SU-DHL-6 (cell line): ENCODE data around the gene EEF1AKMT4.

Experiments
- H2AFZ ChIP-seq: fragments of 200-600 bp; sonication (generic); 2 replicates; pipeline ENCODE4 v1.6.1; 2014; ENCODE audit warnings: low read depth, mild to moderate bottlenecking, moderate library complexity, mixed read lengths, antibody characterized with exemption, low read length; ENCODE audit not compliant: severe bottlenecking
- H3F3A ChIP-seq: fragments of 200-600 bp; shearing (Covaris generic); 2 replicates; pipeline ENCODE4 v1.6.0; 2016; ENCODE audit warnings: antibody characterized with exemption, mild to moderate bottlenecking; ENCODE audit not compliant: insufficient read depth
- H3K27ac ChIP-seq: fragments of 200-600 bp; sonication (generic); 2 replicates; pipeline ENCODE4 v1.5.1; 2016; ENCODE audit warnings: low read depth, mild to moderate bottlenecking, low read length, moderate library complexity, mixed read lengths
- H3K27me3 ChIP-seq: fragments of 200-600 bp; sonication (generic), shearing (Covaris generic); 2 replicates; pipeline ENCODE4 v1.6.0; 2014; ENCODE audit warnings: mild to moderate bottlenecking, low read length
- H3K36me3 ChIP-seq: fragments of 200-600 bp; sonication (generic); 2 replicates; pipeline ENCODE4 v1.6.1; 2014; ENCODE audit warnings: mild to moderate bottlenecking, low read length, mixed read lengths
- H3K4me2 ChIP-seq: fragments of 300-600, 200-600 bp; shearing (Covaris generic), sonication (generic); 2 replicates; pipeline ENCODE4 v1.6.0; 2014; ENCODE audit warnings: low read length, low read depth, mild to moderate bottlenecking; ENCODE audit not compliant: poor library complexity, severe bottlenecking
- H3K4me3 ChIP-seq: fragments of 200-600 bp; sonication (generic); 2 replicates; pipeline ENCODE4 v1.5.1; 2014; ENCODE audit warnings: antibody characterized with exemption, low read length, mild to moderate bottlenecking, mixed read lengths; ENCODE audit not compliant: insufficient read depth, poor library complexity, severe bottlenecking
- H3K79me2 ChIP-seq: fragments of 200-600 bp; sonication (generic); 2 replicates; pipeline ENCODE4 v1.6.1; 2014; ENCODE audit warnings: mild to moderate bottlenecking, low read length, moderate library complexity; ENCODE audit not compliant: insufficient read depth
- H3K9ac ChIP-seq: fragments of 200-600 bp; sonication (generic); 2 replicates; pipeline ENCODE4 v1.7.0; 2014; ENCODE audit warnings: mild to moderate bottlenecking, low read length
- H3K9me2 ChIP-seq: fragments of 200-600 bp; sonication (generic); replicated peaks from 2 replicates; pipeline ENCODE4 v1.6.1; 2014; ENCODE audit warnings: low read length; ENCODE audit not compliant: insufficient read depth
- H3K9me3 ChIP-seq: fragments of 200-600 bp; sonication (generic); 2 replicates; pipeline ENCODE4 v1.6.1; 2014; ENCODE audit warnings: low read length, mixed read lengths; ENCODE audit not compliant: insufficient read depth
- H4K20me1 ChIP-seq: fragments of 200-600 bp; sonication (generic); 2 replicates; pipeline ENCODE4 v1.6.1; 2014; ENCODE audit warnings: low read depth, mild to moderate bottlenecking, antibody characterized with exemption, low read length, moderate library complexity, mixed read lengths
- CTCF ChIP-seq: fragments of 200-600 bp; sonication (generic); IDR thresholded peaks from one replicate; pipeline ENCODE4 v1.5.1; 2017; ENCODE audit warnings: antibody characterized with exemption, mild to moderate bottlenecking, low read length, moderate library complexity; ENCODE audit not compliant: insufficient read depth, poor library complexity, severe bottlenecking
- EZH2phosphoT487 ChIP-seq: fragments of 200-600 bp; sonication (generic), shearing (Covaris generic); conservative IDR thresholded peaks from 2 replicates; pipeline ENCODE4 v1.6.1; 2018; ENCODE audit warnings: mild to moderate bottlenecking, antibody characterized with exemption, low read length, moderate library complexity, mixed read lengths

The EEF1AKMT4 gene

GRCh38 chr3:184228376-184229137 lies 20.9 kb upstream of the EEF1AKMT4 start:
- H3K9me2 ChIP-seq = no peaks in the 10 kb centered on the region
- no peak overlapping the region for H3K27ac ChIP-seq
- H3K36me3 ChIP-seq = no peaks in the 10 kb centered on the region
- H3K4me2 ChIP-seq = peak overlapping the region; percentile 69
- no peaks in the 10 kb centered on the region for H4K20me1 ChIP-seq
- TF ChIP-seq EZH2phosphoT487 = no peak
- H2AFZ ChIP-seq = no peak overlapping the region
- peak overlapping the region; percentile 47; the same call in 1 of the 2 replicates for H3K9ac ChIP-seq
- no peaks in the 10 kb centered on the region for H3K27me3 ChIP-seq
- no peaks in the 10 kb centered on the region for H3K79me2 ChIP-seq
- H3K4me3 ChIP-seq = peak overlapping the region; percentile 58
- H3F3A ChIP-seq = no peaks in the 10 kb centered on the region
- no peaks in the 10 kb centered on the region for H3K9me3 ChIP-seq

- Histone ChIP-seq H4K20me1 (no peaks in the 10 kb centered on the region), H3K9me2 (no peaks in the 10 kb centered on the region), H3K4me2 (peak within 1 kb of the TSS; percentile 69), H3K27me3 (no peaks in the 10 kb centered on the region), H2AFZ (peak within 1 kb of the TSS; percentile 90), H3K9me3 (no peaks in the 10 kb centered on the region), H3K9ac (peak within 1 kb of the TSS; percentile 47; the same call in 1 of the 2 replicates), H3K4me3 (peak within 1 kb of the TSS; percentile 58), H3K79me2 (no peaks in the 10 kb centered on the region), H3K36me3 (no peaks in the 10 kb centered on the region), H3K27ac (no peak within 1 kb of the TSS), H3F3A (no peaks in the 10 kb centered on the region)
- no peak for TF ChIP-seq EZH2phosphoT487
- TF ChIP-seq CTCF = no peak
Observed at GRCh38 chr3:184229394-184230080, 19.9 kb upstream of the EEF1AKMT4 start, which contains the start of gene VWA5B2. TSS of gene VWA5B2 (plus strand) at chr3:184229585. CDS start at chr3:184230529, 944 bp downstream.

GRCh38 chr3:184230081-184230602 lies 19.3 kb upstream of the EEF1AKMT4 start:
- H3F3A ChIP-seq = no peaks in the 10 kb centered on the region
- H3K27ac ChIP-seq = no peak overlapping the region
- peak overlapping the region; percentile 58 for H3K4me3 ChIP-seq
- peak overlapping the region; percentile 90 for H2AFZ ChIP-seq
- no peaks in the 10 kb centered on the region for H3K9me3 ChIP-seq
- TF ChIP-seq EZH2phosphoT487 (no peak), CTCF (no peak)
- H3K79me2 ChIP-seq = no peaks in the 10 kb centered on the region
- H3K27me3 ChIP-seq = no peaks in the 10 kb centered on the region
- no peaks in the 10 kb centered on the region for H4K20me1 ChIP-seq
- H3K4me2 ChIP-seq = peak overlapping the region; percentile 69
- H3K9ac ChIP-seq = peak overlapping the region; percentile 47; the same call in 1 of the 2 replicates
- H3K36me3 ChIP-seq = no peaks in the 10 kb centered on the region
- no peaks in the 10 kb centered on the region for H3K9me2 ChIP-seq
